CD4-positive, alpha-beta T cell (primary cell): ENCODE measurements around the gene AQP10. TPM values are rescaled to one million over a fixed set of nuclear protein-coding genes. Genes with fewer than 3 reads are reported as not detected.
"Not testable (repeated sequence)": the region's sequence is repeated elsewhere in the genome, so short reads cannot be mapped to it uniquely, and the experiment has no call there.

Experiments
- ATAC-seq: fragments of 200-7000 bp; cut with Tn5 transposase; one replicate; pipeline ENCODE4 v1.10.0; 2022; ENCODE audit warnings: mild to moderate bottlenecking; ENCODE audit not compliant: poor library complexity
- CTCF ChIA-PET: fragments of 350-600 bp; sonication (Branson Sonifier 250); formaldehyde crosslinking; loops from one replicate; lab custom pipeline; 2021; ENCODE audit warnings: antibody characterized with exemption, inconsistent platforms; lab: Charles Lee
- POLR2A ChIA-PET: fragments of 350-600 bp; sonication (Branson Sonifier 250); formaldehyde crosslinking; loops from one replicate; lab custom pipeline; 2021; ENCODE audit warnings: antibody characterized with exemption, inconsistent platforms; lab: Charles Lee
- DNase-seq, 14 experiments: peaks; one replicate each; pipeline ENCODE4 v3.0.0-alpha.2; 2013 to 2020; ENCODE audit warnings: mixed read lengths in 2 of 14
- H3K27ac ChIP-seq, 2 donors: one replicate each; pipeline versions ENCODE4 v1.5.1 to v1.7.0; 2013; ENCODE audit warnings: low read length in 2 of 2, low read depth in 1 of 2, mild to moderate bottlenecking in 1 of 2
- H3K27me3 ChIP-seq, 2 experiments: 1 replicate in 1 of 2; 2 replicates in 1 of 2; pipeline versions ENCODE4 v1.6.1 to v1.7.0; 2013; ENCODE audit warnings: low read length in 2 of 2, control low read depth in 1 of 2, mild to moderate bottlenecking in 1 of 2, moderate library complexity in 1 of 2; ENCODE audit not compliant: insufficient read depth in 2 of 2, control insufficient read depth in 1 of 2
- H3K36me3 ChIP-seq: one replicate; pipeline ENCODE4 v1.6.1; 2013; ENCODE audit warnings: low read length, control low read depth; ENCODE audit not compliant: insufficient read depth
- H3K4me1 ChIP-seq: one replicate; pipeline ENCODE4 v1.6.1; 2013; ENCODE audit warnings: low read length, control low read depth; ENCODE audit not compliant: insufficient read depth
- H3K4me3 ChIP-seq: one replicate; pipeline ENCODE4 v1.5.1; 2013; ENCODE audit warnings: mild to moderate bottlenecking, low read length, moderate library complexity
- H3K9me3 ChIP-seq, 2 experiments: 1 replicate in 1 of 2; 2 replicates in 1 of 2; pipeline versions ENCODE4 v1.6.1 to v1.7.0; 2013; ENCODE audit warnings: low read length in 2 of 2, mild to moderate bottlenecking in 2 of 2, control low read depth in 1 of 2, moderate library complexity in 1 of 2; ENCODE audit not compliant: control insufficient read depth in 1 of 2, insufficient read depth in 1 of 2
- H3K27ac Mint-ChIP-seq: one replicate; pipeline ENCODE4 v1.8.0; 2020; ENCODE audit warnings: mixed read lengths
- H3K27me3 Mint-ChIP-seq: one replicate; pipeline ENCODE4 v1.8.0; 2021; ENCODE audit warnings: mixed read lengths
- H3K36me3 Mint-ChIP-seq: one replicate; pipeline ENCODE4 v1.8.0; 2021; ENCODE audit warnings: low read depth, mixed read lengths
- H3K4me1 Mint-ChIP-seq: one replicate; pipeline ENCODE4 v1.8.0; 2021; ENCODE audit warnings: low read depth, mixed read lengths
- H3K4me3 Mint-ChIP-seq: one replicate; pipeline ENCODE4 v1.8.0; 2020; ENCODE audit warnings: mild to moderate bottlenecking, mixed read lengths
- H3K9me3 Mint-ChIP-seq: one replicate; pipeline ENCODE4 v1.8.0; 2020; ENCODE audit warnings: mixed read lengths
- intact Hi-C, 2 experiments: fragments of 100-400 bp; cut with DNase I in 1 of 2; cut with micrococcal nuclease in 1 of 2; formaldehyde crosslinking; loops; one replicate each; pipeline versions ENCODE4 v1.15.1 to v1.9.0; 2023 to 2025; cut with DNase I, micrococcal nuclease
- total RNA-seq, 174 experiments: library from RNA in 2 of 174; stranded (reverse) in 2 of 174; gene quantifications; one replicate each; pipeline ENCODE4 v1.2.3 and lab custom pipeline; 2021 to 2026
- TF ChIP-seq, protein P1 (sequence below): fragments of 200-600 bp; IDR thresholded peaks from one replicate; pipeline ENCODE4 v1.8.0; 2022; ENCODE audit warnings: antibody characterized with exemption, mild to moderate bottlenecking

AQP10 gene
- total RNA-seq, 2 experiments from 2014 or later, result not detected

GRCh38 chr1:154353966-154354365, 33.1 kb downstream of the AQP10 start:
- Mint-ChIP-seq H3K4me3 (peak overlapping the region; percentile 92), H3K27ac (peak overlapping the region; percentile 75), H3K27me3 (no peaks in the 10 kb centered on the region), H3K4me1 (peaks cover 49% of the 10 kb centered on the region), H3K36me3 (peaks cover 28% of the 10 kb centered on the region), H3K9me3 (no peaks in the 10 kb centered on the region)
- ATAC-seq, result no peak
- Histone ChIP-seq H3K27ac (no peak overlapping the region), H3K9me3 (no peaks in the 10 kb centered on the region), H3K36me3 (peaks cover 17% of the 10 kb centered on the region), H3K4me3 (no peak overlapping the region), H3K27me3 (no peaks in the 10 kb centered on the region), H3K4me1 (peaks cover 35% of the 10 kb centered on the region)
- intact Hi-C loops, result loop anchor here (1.0 to 2.0 kb wide), 3 partner anchors 51 to 125 kb away; partner anchors contain the start of gene IL6R (in 2 of the 2)
- ChIA-PET CTCF (interaction anchor here (0.6 to 2.1 kb wide), 5 partner anchors 18 to 91 kb away, joined by 3 to 15 read pairs (median 5); no protein-coding TSS in a partner anchor), POLR2A (interaction anchor here (1.0 to 3.4 kb wide), 4 partner anchors 17 to 82 kb away, joined by 4 to 28 read pairs (median 12); partner anchors contain the start of gene HAX1)
- no peak for DNase-seq
- TF ChIP-seq, protein P1, sequence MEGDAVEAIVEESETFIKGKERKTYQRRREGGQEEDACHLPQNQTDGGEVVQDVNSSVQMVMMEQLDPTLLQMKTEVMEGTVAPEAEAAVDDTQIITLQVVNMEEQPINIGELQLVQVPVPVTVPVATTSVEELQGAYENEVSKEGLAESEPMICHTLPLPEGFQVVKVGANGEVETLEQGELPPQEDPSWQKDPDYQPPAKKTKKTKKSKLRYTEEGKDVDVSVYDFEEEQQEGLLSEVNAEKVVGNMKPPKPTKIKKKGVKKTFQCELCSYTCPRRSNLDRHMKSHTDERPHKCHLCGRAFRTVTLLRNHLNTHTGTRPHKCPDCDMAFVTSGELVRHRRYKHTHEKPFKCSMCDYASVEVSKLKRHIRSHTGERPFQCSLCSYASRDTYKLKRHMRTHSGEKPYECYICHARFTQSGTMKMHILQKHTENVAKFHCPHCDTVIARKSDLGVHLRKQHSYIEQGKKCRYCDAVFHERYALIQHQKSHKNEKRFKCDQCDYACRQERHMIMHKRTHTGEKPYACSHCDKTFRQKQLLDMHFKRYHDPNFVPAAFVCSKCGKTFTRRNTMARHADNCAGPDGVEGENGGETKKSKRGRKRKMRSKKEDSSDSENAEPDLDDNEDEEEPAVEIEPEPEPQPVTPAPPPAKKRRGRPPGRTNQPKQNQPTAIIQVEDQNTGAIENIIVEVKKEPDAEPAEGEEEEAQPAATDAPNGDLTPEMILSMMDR, result no peak

GRCh38 chr1:154358519-154358918, 37.6 kb downstream of the AQP10 start:
- Mint-ChIP-seq H3K4me3 (no peak overlapping the region), H3K9me3 (no peaks in the 10 kb centered on the region), H3K27me3 (no peaks in the 10 kb centered on the region), H3K27ac (no peak overlapping the region), H3K4me1 (peaks cover 20% of the 10 kb centered on the region), H3K36me3 (no peaks in the 10 kb centered on the region)
- Histone ChIP-seq H3K4me1 (peaks cover 8% of the 10 kb centered on the region), H3K4me3 (no peak overlapping the region), H3K9me3 (peaks cover 0 to 3% of the 10 kb centered on the region in 2 experiments), H3K36me3 (no peaks in the 10 kb centered on the region), H3K27me3 (no peaks in the 10 kb centered on the region), H3K27ac (no peak overlapping the region)
- ChIA-PET POLR2A (no interaction called here), CTCF (interaction anchor here (1.8 kb wide), 1 partner anchor 23 kb away, joined by 3 read pairs; no protein-coding TSS in a partner anchor)
- no peak for DNase-seq
- ATAC-seq, result no peak
- intact Hi-C loops, result no loop called here
- TF ChIP-seq, protein P1, result no peak

- Mint-ChIP-seq H3K9me3 (no peaks in the 10 kb centered on the region), H3K36me3 (no peaks in the 10 kb centered on the region)
- POLR2A ChIA-PET, result interaction anchor here (1.0 kb wide), 1 partner anchor 9 kb away, joined by 3 read pairs; no protein-coding TSS in a partner anchor
Measured at GRCh38 chr1:154360288-154360687, 39.4 kb downstream of the AQP10 start.

DNA sequence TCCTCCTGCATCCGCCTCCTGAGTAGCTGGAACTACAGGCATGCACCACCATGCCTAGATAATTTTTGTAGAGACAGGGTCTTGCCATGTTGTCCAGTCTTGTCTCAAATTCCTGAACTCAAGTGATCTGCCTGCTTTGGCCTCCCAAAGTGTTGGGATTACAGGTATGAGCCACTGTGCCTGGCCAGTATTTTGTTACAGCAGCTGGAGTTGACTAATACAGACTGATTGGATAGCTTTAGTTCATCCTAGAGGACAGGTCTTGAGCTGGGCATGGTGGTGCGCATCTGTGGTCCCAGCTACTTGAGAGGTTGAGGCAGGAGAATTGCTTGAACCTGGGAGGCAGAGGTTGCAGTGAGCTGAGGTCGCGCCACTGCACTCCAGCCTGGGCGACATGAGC, 40.0 kb downstream of the AQP10 start:
- H3K9me3 ChIP-seq, ATAC-seq, DNase-seq, H3K4me1 ChIP-seq, H3K4me1 Mint-ChIP-seq, H3K9me3 Mint-ChIP-seq, H3K36me3 ChIP-seq, intact Hi-C loops, H3K27ac Mint-ChIP-seq, H3K36me3 Mint-ChIP-seq, H3K27me3 Mint-ChIP-seq, H3K4me3 Mint-ChIP-seq, H3K4me3 ChIP-seq, H3K27ac ChIP-seq, H3K27me3 ChIP-seq: not testable (repeated sequence)
- ChIA-PET POLR2A (interaction anchor here (0.7 to 1.4 kb wide), 4 partner anchors 9 to 42 kb away, joined by 3 read pairs; no protein-coding TSS in a partner anchor), CTCF (interaction anchor here (0.5 to 1.2 kb wide), 4 partner anchors 8 to 621 kb away, joined by 3 to 4 read pairs (median 3); no protein-coding TSS in a partner anchor)

More at GRCh38 chr1:154360288-154360687, 39.4 kb downstream of the AQP10 start:
- Mint-ChIP-seq H3K4me1 (peaks cover 7% of the 10 kb centered on the region), H3K27ac (no peak overlapping the region), H3K4me3 (no peak overlapping the region), H3K27me3 (no peaks in the 10 kb centered on the region)
- TF ChIP-seq, protein P1, result no peak
- Histone ChIP-seq H3K4me3 (no peak overlapping the region), H3K27me3 (no peaks in the 10 kb centered on the region), H3K9me3 (peaks cover 0 to 3% of the 10 kb centered on the region in 2 experiments), H3K27ac (no peak overlapping the region), H3K36me3 (no peaks in the 10 kb centered on the region), H3K4me1 (no peaks in the 10 kb centered on the region)
- CTCF ChIA-PET, result no interaction called here
- intact Hi-C loops, result no loop called here
- DNase-seq (no peak), ATAC-seq (no peak)
